ENCODE results near the gene LPCAT1. TPM values are rescaled to one million over a fixed set of nuclear protein-coding genes. Genes with fewer than 3 reads are reported as not detected.
"Not testable (repeated sequence)": the region's sequence is repeated elsewhere in the genome, so short reads cannot be mapped to it uniquely, and the experiment has no call there.

The LPCAT1 gene
- total RNA-seq, 2 donors from 2014 or later, result 13.2 to 18.1 TPM

DNA sequence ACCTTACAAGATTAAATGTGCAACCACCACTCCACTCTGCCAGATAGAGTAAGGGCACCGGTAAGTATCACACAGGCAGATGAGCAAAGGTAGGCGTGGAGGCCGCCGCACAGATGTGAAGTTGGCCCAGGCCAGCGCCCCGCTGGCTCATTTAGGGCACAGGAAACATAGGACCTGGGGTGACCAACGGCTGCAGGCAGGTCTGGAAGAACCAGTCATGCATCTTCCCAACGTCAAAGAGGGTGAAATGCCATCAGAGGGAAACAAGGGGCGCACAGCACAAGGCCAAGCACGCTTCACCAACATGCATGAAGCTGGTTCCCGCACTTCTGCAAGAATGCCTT is 46.8 kb downstream of the LPCAT1 start:
- Histone ChIP-seq H3K27ac (no peak overlapping the region), H3K4me3 (no peak overlapping the region), H3K4me1 (peaks cover 0 to 8% of the 10 kb centered on the region in 2 donors), H3K27me3 (no peaks in the 10 kb centered on the region), H3K36me3 (peaks cover 25% of the 10 kb centered on the region), H3K9me3 (no peaks in the 10 kb centered on the region)
- no peak for DNase-seq (ENCODE audit: low spot score)
- TF ChIP-seq, protein P1, sequence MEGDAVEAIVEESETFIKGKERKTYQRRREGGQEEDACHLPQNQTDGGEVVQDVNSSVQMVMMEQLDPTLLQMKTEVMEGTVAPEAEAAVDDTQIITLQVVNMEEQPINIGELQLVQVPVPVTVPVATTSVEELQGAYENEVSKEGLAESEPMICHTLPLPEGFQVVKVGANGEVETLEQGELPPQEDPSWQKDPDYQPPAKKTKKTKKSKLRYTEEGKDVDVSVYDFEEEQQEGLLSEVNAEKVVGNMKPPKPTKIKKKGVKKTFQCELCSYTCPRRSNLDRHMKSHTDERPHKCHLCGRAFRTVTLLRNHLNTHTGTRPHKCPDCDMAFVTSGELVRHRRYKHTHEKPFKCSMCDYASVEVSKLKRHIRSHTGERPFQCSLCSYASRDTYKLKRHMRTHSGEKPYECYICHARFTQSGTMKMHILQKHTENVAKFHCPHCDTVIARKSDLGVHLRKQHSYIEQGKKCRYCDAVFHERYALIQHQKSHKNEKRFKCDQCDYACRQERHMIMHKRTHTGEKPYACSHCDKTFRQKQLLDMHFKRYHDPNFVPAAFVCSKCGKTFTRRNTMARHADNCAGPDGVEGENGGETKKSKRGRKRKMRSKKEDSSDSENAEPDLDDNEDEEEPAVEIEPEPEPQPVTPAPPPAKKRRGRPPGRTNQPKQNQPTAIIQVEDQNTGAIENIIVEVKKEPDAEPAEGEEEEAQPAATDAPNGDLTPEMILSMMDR (IDR thresholded peaks at IDR 0.05), result no peak

DNA sequence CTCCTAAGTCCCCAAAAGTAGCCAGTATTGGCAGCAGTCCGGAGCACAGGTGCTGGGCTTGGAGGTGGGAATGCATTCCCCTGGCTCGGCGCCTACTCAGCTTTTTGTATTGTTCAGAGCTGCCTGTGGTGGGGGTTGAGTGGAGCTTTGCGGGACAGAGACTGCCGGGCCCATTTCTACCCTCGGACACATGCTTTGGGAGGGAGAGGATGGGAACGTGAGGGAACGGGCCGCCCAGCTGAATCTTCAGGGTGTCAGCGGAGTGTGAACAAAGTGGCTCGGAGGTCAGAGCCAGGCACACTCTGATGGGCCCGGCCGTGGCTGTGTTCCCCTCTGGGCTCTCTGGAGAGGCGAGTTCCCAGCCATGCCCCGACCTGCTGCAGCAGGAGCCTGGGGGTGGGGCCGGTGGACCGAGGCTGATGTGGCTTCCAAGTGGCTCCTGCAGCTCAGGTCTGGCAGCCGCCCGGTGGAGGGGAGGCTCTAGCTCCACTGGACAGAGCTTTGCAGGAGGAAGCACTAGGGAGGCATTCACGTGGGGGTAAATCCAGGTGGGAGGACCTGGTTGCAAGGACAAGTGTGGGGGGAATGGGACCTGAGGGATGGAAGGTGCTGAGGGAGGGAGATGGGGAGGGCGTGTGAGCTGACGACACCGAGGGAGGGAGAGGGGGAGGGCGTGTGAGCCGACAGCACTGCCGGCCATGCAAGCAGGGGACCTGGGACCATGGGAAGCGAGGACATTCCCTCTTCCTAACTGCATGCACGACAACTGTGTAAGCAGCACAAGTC is 47.4 kb downstream of the LPCAT1 start:
- no peak for DNase-seq (ENCODE audit: low spot score)
- no peaks in the 10 kb centered on the region for H3K27me3 ChIP-seq
- H3K9me3 ChIP-seq, result no peaks in the 10 kb centered on the region
- no peak overlapping the region for H3K27ac ChIP-seq
- no peak overlapping the region for H3K4me3 ChIP-seq
- TF ChIP-seq, protein P1 (IDR thresholded peaks at IDR 0.05), result no peak
- peaks cover 0 to 8% of the 10 kb centered on the region in 2 donors for H3K4me1 ChIP-seq
- H3K36me3 ChIP-seq, result peaks cover 25% of the 10 kb centered on the region

DNA sequence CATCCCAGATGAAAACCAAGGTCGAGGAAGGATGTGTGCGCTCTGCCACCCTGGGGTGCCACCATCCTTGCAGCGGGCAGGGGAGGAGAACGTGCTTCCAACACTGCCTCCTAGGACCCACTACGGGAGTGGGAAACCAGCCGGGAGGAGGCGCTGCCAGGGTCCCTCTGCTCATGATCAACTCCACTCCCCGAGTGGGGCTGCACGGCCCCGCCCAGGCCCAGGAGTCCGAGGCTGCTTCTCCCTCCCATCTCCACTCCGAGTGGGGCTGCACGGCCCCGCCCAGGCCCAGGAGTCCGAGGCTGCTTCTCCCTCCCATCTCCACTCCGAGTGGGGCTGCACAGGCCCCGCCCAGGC is 48.2 kb downstream of the LPCAT1 start:
- H3K4me3 ChIP-seq; H3K27me3 ChIP-seq; H3K9me3 ChIP-seq; H3K4me1 ChIP-seq; H3K27ac ChIP-seq; DNase-seq (ENCODE audit: low spot score): not testable (repeated sequence)
- H3K36me3 ChIP-seq, result peaks cover 25% of the 10 kb centered on the region

DNA sequence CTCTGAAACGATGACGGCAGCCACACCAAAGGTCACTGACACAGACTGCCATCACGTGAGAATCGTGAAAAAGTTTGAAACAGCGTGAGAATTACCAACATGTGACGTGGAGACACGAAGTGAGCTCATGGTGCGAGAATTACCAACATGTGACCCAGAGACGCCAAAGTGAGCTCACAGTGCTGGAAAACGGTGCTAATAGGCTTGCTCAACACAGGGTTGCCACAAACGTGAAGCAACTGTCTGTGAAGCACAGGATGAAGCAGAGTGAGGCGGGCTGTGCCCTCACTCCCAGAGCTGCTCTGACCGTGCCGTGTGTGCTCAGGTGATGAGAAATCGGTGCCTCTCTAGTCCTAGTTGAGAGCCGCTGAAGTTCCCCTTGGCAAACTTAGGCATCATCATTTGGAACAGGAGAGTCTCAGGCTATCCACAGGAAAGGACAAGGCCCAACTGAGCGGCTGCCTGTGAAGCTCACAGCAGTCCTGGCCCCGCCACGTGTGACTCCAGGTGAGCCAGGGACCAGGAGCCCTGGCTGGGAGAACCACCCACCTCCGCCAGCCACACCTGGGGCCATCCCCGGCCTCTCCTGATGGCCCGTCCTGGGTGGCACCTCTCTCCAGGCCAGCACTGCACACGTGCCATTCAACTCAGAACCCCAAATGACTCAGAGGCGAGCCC is 48.8 kb downstream of the LPCAT1 start:
- TF ChIP-seq, protein P1 (IDR thresholded peaks at IDR 0.05), result no peak
- Histone ChIP-seq H3K4me3 (no peak overlapping the region), H3K4me1 (peaks cover 0 to 8% of the 10 kb centered on the region in 2 donors), H3K27ac (no peak overlapping the region), H3K36me3 (peaks cover 25% of the 10 kb centered on the region), H3K27me3 (no peaks in the 10 kb centered on the region), H3K9me3 (no peaks in the 10 kb centered on the region)
- no peak for DNase-seq (ENCODE audit: low spot score)

DNA sequence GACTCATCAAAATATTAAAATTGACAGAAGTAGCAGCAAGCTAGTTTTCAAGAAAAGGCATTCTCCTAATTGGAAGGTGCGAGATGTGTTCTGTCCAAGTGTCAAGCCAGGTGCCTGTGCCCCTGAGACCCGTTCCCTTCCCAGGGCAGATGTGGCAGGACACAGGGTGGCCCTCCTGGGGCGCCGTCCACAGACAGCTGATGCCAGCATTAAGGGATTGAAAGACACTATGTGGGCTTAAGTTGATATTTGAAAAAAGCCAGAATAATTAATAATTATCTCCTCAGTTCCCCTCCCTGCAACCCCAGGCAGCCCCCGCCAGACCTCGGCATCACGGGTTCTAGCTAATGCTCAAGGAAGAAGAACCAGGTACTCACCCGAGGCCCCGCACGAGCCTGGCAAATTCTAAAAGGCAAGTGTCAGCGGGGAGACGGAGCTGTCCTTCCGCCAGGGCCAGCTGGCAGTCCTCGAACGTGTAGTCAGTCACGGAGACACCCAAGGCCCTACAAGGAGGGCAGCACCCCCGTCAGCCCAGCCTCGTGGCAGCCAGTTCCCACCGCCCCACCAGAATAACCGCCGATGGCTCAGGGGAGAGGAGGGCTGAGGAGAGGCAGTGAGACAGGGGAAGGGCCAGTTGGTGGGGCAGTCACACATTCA is 49.4 kb downstream of the LPCAT1 start:
- Histone ChIP-seq H3K27ac (no peak overlapping the region), H3K4me3 (no peak overlapping the region), H3K36me3 (peaks cover 25% of the 10 kb centered on the region), H3K27me3 (no peaks in the 10 kb centered on the region), H3K4me1 (peaks cover 0 to under 1% of the 10 kb centered on the region in 2 donors), H3K9me3 (no peaks in the 10 kb centered on the region)
- TF ChIP-seq, protein P1 (IDR thresholded peaks at IDR 0.05), result no peak
- no peak for DNase-seq (ENCODE audit: low spot score)

DNA sequence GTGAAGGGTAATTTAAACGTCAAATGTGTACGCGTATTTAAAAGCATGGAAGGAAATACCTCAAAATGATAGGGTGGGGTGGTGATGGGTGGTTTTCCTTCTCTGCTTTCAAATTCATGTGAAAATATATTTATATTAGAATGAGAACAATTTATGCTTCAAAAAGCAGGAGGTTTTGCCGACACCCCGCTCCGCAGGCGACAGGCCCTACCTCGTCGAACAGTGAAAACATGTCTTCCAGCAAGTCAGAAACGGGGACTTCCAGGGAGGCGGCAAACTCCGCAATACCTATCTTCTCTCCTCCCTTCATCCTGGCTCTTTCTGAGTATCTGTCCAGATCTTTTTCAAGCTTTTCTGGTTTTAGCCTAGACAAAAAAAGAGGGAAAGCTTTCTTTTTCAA is 50.0 kb downstream of the LPCAT1 start:
- TF ChIP-seq, protein P1 (IDR thresholded peaks at IDR 0.05), result no peak
- H3K36me3 ChIP-seq, result peaks cover 25% of the 10 kb centered on the region
- H3K4me3 ChIP-seq, result no peak overlapping the region
- no peaks in the 10 kb centered on the region for H3K4me1 ChIP-seq
- no peaks in the 10 kb centered on the region for H3K9me3 ChIP-seq
- H3K27me3 ChIP-seq, result no peaks in the 10 kb centered on the region
- no peak overlapping the region for H3K27ac ChIP-seq
- DNase-seq (ENCODE audit: low spot score), result no peak
